HCT116 (cell line): Measurements from ENCODE around the gene NAALADL2.

ENCODE experiments used
- EZH2 ChIP-seq: fragments of 200-600 bp; sonication (generic); IDR thresholded peaks from 2 replicates; pipeline ENCODE4 v1.6.1; 2017; ENCODE audit warnings: antibody characterized with exemption, mixed run types
- POLR2A ChIP-seq: IDR thresholded peaks from 2 replicates; pipeline ENCODE4 v1.7.0; 2011; ENCODE audit warnings: borderline replicate concordance; ENCODE audit not compliant: insufficient read depth, insufficient read length; ENCODE audit errors: extremely low read depth
- POLR2AphosphoS5 ChIP-seq: IDR thresholded peaks from 2 replicates; pipeline ENCODE4 v1.6.1; 2011; ENCODE audit warnings: mild to moderate bottlenecking, low read depth, low read length, moderate library complexity
- SRF ChIP-seq: IDR thresholded peaks from 2 replicates; pipeline ENCODE4 v1.6.1; 2012; ENCODE audit warnings: low read depth
- TCF7L2 ChIP-seq: IDR thresholded peaks from 2 replicates; pipeline ENCODE4 v1.7.0; 2011; ENCODE audit warnings: borderline replicate concordance, inconsistent platforms; ENCODE audit not compliant: insufficient read depth, insufficient read length; ENCODE audit errors: extremely low read depth
- ZNF274 ChIP-seq: fragments of 200-500 bp; sonication (Bioruptor generic); IDR thresholded peaks from 2 replicates; pipeline ENCODE4 v1.6.1; 2014; ENCODE audit warnings: mild to moderate bottlenecking, low read depth, low read length, inconsistent platforms
- TF ChIP-seq, protein P1 (sequence below): IDR thresholded peaks from 2 replicates; pipeline ENCODE4 v1.6.1; 2012
- TF ChIP-seq, protein P2 (sequence below), 3 experiments: fragments of 200-600 bp in 1 of 3; sonication (generic) in 1 of 3; IDR thresholded peaks in 2 of 3; conservative IDR thresholded peaks in 1 of 3; 2 replicates each; pipeline ENCODE4 v1.5.1; 2012 to 2017; ENCODE audit warnings: low read depth in 2 of 3, low read length in 2 of 3, antibody characterized with exemption in 1 of 3, borderline replicate concordance in 1 of 3, control low read depth in 1 of 3, mild to moderate bottlenecking in 1 of 3, mixed read lengths in 1 of 3, mixed run types in 1 of 3, moderate library complexity in 1 of 3; ENCODE audit not compliant: insufficient read depth in 1 of 3

DNA sequence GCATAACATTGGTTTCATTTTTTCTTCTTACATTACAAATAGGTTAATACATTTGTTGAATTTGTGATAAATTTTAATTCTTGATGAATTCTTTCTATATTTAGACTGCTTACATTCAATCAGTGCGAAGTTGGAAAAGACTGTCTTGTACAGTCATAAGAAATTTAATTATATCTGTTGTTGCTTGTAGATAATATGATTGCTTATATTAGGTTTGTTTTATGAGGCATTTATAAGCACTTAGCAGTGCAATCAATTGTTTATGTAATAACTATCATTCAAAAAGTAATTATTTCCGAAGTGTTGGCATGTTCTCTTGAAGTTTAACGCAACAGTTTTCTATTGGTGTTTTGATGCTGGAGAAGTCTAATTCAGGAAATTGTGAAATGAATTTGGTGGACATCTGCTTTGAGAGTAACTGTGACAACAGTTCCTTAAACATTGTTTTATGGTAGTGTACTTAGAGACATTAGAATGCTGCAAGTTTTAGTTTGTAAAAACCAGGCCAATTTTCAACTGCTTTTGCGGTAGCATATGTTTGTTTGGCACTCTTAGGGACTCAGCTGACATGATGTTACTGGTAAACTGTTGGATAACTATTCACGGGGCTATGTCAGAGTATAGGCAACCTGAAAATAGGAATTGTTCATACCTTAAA is 99.7 kb downstream of the NAALADL2 start:
- TF ChIP-seq, protein P1, sequence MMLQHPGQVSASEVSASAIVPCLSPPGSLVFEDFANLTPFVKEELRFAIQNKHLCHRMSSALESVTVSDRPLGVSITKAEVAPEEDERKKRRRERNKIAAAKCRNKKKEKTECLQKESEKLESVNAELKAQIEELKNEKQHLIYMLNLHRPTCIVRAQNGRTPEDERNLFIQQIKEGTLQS: no peak
- TF ChIP-seq, protein P2, sequence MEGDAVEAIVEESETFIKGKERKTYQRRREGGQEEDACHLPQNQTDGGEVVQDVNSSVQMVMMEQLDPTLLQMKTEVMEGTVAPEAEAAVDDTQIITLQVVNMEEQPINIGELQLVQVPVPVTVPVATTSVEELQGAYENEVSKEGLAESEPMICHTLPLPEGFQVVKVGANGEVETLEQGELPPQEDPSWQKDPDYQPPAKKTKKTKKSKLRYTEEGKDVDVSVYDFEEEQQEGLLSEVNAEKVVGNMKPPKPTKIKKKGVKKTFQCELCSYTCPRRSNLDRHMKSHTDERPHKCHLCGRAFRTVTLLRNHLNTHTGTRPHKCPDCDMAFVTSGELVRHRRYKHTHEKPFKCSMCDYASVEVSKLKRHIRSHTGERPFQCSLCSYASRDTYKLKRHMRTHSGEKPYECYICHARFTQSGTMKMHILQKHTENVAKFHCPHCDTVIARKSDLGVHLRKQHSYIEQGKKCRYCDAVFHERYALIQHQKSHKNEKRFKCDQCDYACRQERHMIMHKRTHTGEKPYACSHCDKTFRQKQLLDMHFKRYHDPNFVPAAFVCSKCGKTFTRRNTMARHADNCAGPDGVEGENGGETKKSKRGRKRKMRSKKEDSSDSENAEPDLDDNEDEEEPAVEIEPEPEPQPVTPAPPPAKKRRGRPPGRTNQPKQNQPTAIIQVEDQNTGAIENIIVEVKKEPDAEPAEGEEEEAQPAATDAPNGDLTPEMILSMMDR (IDR thresholded peaks at IDR 0.05 in 2 of 3, conservative IDR thresholded peaks at IDR 0.05 in 1 of 3; ENCODE audit: borderline replicate concordance in 1 of 3, insufficient read depth in 1 of 3, low read depth in 2 of 3, low read length in 2 of 3): no peak
- TF ChIP-seq POLR2A: no peak
- TF ChIP-seq SRF: no peak
- no peak for TF ChIP-seq TCF7L2
- no peak for TF ChIP-seq ZNF274
- TF ChIP-seq POLR2AphosphoS5: no peak
- TF ChIP-seq EZH2: no peak
